Suppressor macrophage treated with lipopolysaccharide for 1 hour (primary cell): ENCODE data around the gene HYAL2.

Source experiments
- DNase-seq, 3 donors: peaks; one replicate each; pipeline ENCODE4 v3.0.0-alpha.2; 2020 to 2022

Gene HYAL2

GRCh38 chr3:50268276-50268675 lies 54.3 kb downstream of the HYAL2 start:
- DNase-seq, result no peak
